ENCODE data around the gene ZAP70.
"Not testable (repeated sequence)": the region's sequence is repeated elsewhere in the genome, so short reads cannot be mapped to it uniquely, and the experiment has no call there.

Gene ZAP70

DNA sequence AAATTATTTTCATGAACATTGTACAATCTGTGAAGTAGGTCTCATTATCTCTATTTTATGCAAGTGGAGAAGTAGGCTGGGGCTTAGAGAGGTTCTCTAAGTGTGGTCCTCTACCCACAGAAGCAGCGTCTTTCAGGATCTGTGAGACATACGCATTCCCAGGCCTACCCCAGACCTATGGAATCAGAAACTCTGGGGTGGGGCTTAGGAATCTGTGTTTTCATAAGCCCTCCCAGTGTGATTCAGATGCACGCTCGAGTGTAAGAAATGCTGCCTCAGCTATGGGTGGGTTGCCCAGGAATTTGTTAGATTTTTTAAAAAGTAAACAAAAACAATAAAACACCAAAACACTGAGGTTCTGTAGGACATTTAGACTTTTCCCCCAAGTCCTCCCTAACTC, 14.8 kb upstream of the ZAP70 start:
- DNase-seq (ENCODE audit: low read depth, low spot score): no peak

DNA sequence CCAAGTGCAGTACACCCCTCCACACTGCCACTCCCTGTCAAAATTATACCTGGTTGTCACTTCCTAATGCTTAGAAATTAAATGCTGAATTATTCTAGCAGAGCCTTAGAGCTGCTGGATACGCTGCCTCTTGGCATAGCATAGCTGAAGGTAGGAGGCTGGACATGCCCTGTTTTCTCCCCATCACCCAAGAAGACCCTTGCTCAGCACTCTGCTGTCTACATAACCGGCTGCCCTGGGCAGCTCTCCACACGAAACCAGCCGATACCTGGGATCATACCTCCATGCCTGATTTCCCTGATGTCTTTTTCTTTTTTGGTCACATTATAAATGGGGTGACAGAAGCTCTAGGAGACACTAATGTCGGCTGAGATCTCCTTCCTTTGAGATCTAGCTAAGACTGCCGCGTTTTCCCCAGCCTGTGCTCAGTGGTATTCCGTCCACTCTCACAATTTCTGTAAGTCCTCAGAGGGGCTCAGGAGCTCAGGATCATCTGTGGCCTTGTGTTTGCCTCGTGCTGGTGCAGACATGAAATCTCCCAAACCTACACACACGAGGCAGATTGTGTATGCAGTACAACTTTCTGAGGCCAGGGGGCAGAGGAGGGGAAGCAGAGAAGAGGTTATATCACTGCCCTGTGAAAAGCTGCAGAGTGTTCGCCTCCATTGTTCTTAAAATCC, 13.5 kb upstream of the ZAP70 start:
- no peak for DNase-seq (ENCODE audit: low read depth, low spot score)

DNA sequence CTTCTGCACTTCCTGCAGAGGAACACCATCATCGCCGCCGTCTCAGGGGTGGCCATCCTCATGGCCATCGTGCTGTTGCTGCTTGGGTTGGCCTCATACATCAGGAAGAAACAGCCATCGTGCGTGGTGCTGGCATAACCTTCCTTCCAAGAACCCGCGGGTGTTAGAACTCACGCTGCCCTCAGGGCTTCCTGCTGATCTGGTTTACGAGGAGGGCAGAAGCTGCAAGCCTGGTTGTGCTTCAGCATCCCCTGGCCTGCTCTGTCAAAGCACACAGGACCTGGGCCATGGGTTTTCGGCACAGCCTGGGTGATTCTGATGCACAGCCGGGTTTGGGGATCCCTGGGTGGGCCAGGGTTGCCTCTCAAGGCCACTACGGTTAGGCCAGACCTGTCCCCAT, 12.2 kb upstream of the ZAP70 start:
- no peak for DNase-seq (ENCODE audit: low read depth, low spot score)

DNA sequence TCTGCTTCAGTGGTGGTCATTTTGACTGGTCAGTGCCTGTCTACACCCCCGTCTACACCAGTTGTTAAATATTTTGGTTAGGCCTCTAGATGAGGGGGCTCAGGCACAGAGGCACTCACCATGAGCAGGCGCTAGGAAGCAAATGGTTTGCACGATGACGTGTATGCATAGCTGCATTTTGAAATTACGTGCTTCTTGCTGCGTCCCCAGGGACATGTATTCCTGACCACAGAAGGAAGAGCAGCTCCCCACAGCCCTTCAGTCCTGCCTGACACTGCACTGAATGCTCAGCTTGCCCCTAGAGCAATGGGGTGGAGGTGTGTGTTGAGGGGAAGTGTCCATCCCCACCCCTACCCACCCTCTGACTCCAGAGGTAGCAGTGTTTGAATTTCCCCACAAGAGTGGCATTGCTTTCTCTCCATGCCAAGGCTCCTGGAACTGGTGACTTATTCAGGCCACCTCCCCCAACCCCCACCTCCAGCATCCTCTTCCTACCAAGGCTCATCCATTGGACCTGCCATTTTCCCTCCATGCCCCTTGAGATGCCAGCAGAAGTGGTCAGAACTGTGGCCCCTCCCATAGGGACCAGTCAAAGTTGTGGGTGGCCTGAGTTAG, 11.4 kb upstream of the ZAP70 start:
- no peak for DNase-seq (ENCODE audit: low read depth, low spot score)

DNA sequence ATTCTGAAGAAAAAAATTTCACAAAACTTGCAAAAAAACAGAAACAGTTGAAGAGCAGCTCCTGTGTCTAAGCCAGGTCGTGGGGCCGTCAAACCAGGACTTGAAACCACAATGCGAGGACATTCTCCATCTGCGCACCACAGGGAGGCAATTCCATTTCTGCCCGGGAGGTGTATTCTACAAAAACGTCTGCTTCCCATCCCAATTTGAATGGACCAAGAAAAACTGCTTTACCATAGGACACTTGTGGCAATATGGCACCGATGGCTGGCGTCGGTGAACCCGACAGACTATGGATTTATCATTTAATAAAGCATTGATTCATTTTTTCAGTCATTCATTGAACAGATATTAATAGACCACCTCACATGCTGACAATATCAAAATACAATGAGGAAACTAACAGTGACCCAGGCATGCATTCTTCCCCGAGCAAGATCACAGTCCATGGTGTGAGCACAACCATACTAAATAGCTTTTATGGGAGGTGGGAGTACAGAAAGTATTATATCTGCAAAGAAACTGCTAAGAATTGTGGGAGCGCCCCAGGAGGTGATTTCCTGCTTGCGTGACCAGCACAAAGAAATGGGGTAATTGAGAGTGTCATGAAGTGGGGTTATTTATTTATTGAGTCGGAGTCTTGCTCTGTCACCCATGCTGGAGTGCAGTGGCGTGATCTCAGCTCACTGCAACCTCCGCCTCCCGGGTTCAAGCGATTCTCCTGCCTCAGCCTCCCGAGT, 10.5 kb upstream of the ZAP70 start:
- DNase-seq (ENCODE audit: low read depth, low spot score): peak; percentile 27

DNA sequence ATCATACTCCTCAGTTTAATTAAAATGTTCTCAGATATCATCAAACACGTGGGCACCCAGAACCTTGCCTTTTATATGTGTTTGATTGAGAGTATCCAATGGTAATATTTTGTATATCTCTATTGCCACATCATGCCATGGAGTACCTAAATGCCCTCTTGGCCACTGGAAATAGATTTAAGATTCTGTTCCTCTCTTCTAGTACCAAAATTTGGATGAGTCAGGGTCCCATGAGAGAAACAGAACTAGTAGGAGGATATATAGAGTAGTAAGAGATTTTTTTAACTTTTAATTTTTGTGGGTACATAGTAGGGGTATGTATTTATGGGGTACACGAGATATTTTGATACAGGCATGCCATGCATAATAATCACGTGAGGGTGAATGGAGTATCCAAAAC, 9.6 kb upstream of the ZAP70 start:
- DNase-seq (ENCODE audit: low read depth, low spot score): no peak

DNA sequence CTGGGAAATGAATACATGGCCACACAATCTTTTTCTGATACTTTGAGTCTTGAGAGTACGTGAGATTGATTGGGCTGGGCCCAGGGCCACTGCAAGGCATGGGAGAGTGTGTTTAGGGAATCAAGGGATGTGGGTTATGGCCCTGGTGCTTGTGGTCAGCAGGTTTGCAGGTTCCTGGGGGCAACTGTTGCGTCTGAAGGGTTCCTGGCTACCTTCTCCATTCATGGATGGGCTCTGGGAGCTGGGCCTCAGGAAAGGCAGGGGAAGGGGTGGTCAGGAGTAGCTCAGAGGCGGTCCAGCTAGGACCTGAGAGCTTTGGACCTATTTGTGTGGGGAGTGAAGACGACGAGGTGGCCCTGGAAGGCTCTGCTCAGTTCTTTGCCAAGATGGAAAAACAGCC, 8.4 kb upstream of the ZAP70 start:
- no peak for DNase-seq (ENCODE audit: low read depth, low spot score)

DNA sequence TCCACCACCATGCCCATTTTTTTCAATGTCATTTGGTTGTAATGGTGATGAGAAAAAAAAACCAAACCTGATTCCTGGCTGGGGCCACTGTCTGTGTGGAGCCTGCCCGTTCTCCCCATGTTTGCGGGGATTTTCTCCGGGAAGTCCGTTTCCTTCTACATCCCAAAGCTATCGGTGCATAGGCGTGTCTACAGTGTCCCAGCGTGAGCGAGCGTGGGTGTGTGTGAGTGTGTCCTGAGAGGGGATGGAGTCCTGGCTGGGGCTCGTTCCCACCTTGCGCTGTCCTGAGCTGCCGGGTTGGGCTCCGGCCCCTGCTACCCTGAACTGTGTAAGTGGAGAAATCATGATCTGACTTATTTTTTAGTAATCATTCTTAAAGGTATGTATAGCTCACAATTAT, 7.3 kb upstream of the ZAP70 start:
- no peak for DNase-seq (ENCODE audit: low read depth, low spot score)

DNA sequence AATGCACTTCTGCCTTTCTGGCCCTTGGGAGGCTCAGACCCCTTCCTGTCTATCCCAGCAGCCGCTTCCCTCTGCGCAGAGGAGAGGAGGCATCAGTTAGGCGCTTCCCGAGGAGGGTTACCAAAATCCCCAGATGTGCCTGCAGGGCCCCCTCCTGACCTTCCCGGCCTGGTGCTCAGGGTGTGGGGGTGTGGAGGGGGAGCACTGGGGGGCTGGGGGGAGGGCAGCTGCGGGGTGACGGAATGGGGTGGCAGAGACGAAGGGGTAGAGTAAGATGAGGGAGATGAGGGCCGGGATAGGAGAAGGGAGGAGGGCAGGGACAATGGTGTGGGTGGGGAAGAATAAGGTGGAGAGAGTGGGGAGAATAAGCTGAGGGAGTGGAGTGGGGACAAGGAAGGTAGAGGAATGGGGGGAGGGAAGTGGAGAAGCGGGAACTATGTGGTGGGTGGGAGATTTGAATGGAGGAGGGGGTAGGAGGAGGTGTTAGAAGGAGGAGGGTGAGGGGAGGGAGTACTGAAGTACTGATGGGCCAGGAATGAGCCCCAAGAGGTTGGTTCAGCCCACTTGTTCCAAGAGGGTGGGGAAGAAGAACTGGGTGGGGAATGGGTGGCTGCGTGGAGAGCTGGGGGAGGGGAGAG, 6.5 kb upstream of the ZAP70 start:
- no peak for DNase-seq (ENCODE audit: low read depth, low spot score)

DNA sequence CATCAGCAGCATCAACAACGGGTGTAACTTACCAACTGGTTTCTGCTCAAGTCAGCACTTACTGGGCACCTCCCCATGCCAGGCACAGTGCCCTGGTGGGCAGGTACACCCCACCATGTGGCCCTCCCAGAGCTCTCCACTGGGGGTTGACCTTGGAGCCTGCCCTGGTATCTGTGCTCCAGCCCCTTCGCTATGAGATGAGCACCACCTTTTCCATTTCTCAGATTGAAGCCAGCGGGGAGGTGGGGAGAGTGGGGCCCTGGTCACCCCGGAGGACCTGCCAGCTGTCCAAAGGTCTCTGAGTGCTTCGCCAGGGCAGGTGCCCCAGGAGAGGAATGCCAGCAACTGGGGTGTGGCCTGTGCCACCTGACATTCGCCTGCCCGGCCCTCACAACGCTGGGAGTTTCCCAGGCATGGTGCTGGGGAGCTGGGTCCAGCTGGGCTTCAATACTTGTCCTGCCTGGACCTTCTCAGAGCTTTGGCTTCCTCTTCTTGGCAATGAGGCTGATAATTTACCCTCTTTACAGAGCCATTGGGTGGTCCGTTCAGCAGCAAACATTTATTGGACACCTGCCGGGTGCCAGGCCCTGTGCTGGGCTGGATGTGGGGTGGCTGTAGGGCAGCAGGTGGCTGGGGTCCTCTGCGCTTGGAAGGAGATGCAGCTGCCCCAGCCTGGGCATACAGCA, 5.9 kb upstream of the ZAP70 start:
- DNase-seq (ENCODE audit: low read depth, low spot score): no peak

DNA sequence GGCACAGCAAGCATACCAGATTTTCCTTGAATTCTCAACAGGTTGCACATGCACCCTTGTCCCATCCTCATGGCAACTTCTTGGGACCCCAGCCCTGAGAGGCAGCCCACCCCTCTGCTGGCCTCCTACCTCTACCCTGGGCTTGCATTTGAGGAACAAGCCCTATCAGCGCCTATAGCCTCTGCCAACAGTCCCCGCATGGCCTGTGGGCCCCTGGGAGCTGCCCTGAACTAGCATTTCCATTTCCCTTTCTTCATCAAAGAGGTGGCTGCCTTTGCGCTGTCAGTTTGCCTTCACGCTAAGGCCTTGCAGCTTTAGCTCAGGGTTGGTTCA, 5.4 kb upstream of the ZAP70 start:
- DNase-seq (ENCODE audit: low read depth, low spot score): no peak

DNA sequence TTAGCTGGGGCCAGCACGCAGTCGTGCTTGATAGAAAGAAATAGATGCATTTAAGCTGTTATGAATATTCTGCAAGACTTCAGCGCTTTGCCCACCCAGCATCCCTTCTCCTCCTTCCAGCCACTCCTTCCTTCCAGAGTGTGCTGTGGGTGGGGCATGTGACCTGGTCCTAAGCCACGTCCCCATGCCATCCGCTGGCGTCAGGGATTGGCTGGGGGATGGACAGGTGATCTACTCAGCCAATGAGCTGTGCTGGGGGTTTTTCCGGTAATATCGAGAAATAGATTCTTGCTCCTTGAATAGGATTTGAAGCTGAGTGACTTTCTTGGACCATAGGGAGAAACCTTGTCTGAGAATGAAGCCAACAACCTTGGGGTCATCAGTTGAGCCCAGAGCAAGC, 4.8 kb upstream of the ZAP70 start:
- DNase-seq (ENCODE audit: low read depth, low spot score): no peak

DNA sequence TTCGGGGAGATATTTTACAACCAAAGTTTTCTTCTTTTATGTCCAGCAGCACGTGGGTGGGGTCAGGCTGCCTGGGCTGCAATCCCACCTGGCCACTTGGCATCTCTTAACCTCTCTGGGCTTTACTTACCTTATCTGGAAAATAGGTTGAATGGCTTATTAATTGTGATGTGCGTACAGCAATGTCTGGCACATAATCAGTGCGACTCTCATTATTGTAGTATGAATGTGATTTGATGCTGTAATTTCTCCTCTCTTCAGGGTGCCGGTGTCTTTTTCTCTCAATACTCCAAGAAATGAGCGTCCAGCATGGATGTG, 2.0 kb upstream of the ZAP70 start:
- no peak for DNase-seq (ENCODE audit: low read depth, low spot score)

DNA sequence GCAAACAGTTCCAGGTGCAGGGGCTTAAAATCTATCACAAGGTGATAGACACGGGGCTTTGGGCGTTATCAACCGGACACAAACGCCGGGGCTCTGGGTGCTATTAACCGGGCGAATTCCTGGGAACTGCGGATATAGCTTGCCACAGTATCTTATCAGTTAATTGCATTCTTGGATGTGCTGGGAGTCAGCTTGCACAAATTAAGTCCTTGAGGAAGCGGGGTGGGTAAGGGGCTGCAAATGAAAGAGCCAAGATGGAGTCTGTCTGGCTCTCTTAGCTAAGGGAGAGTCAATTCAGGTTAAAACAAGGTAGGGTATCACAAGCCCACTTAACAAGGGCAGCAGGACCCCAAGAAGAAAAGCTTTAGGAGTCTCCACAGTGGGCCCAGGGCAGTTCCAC, 1.2 kb upstream of the ZAP70 start:
- DNase-seq (ENCODE audit: low read depth, low spot score): not testable (repeated sequence)

DNA sequence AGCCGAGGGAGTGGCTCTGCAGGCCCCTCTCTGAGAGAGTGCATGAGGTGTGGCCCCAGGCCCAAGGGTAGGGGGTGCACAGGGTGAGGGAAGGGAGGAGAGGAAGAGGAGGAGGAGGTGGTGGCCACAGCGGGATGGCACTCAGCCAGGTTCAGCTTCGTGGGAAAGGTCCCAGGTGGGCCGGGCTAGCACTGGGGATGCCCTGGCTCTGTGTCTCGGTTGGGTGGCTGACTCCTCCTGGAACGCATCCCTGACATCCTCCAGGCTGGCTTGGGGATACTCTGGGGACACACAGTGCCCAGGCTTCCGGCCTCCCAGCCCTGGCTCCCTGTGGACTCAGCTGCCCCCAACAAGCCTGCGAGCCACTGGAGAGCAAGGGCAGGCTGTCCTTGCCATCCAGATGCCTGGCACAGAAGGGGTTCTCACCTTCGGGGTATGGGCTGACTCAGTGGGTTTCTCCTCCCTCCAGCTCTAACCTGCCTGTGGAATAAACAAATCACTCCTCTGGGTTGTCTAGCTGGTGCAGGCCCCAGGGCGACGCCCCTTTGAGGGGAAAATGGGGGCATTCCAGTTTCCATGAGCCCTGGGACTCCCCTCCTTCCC, 582 bp upstream of the ZAP70 start:
- DNase-seq (ENCODE audit: low read depth, low spot score): no peak

DNA sequence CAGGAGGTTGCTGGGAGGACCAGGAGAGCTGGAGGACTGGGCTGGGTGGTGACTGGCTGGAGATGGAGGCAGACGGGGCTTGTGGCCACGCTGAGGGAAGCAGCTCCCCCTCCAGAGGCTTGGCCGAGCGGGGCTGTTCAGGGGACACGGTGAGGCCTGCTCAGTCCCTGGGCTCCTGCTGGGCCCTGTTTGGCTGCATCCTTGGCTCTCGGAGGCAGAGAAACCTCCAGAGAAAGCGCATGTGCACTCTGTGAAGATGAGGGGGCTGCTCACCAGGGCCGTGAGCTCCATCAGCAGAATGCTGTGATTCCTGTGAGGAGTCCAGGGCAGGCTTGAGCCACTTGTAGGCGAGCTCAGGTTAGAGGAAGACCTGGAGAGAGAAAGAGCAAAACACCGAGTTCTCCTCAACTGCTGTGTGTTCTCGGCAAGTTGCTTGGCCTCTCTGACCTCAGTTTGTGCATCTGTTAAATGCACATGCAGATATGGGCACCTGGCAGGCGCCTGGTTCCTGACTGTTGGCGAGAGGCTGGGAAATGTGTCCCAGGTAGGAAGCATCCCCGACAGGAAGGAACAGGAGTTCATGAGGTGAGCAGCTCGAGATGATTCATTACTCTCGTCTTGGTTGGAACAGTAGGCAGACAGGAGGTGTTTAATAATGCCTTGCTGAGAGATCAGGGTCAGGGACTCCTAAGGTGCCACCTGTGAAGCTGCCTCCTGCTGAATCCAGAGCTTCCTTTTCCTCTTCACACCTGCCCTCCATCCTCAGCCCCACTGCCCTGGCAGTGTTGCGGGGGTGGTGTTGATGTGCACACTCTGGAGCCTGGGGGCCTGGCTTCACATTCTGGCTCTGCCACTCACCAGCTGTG, 941 bp downstream of the ZAP70 start:
- no peak for DNase-seq (ENCODE audit: low read depth, low spot score)

DNA sequence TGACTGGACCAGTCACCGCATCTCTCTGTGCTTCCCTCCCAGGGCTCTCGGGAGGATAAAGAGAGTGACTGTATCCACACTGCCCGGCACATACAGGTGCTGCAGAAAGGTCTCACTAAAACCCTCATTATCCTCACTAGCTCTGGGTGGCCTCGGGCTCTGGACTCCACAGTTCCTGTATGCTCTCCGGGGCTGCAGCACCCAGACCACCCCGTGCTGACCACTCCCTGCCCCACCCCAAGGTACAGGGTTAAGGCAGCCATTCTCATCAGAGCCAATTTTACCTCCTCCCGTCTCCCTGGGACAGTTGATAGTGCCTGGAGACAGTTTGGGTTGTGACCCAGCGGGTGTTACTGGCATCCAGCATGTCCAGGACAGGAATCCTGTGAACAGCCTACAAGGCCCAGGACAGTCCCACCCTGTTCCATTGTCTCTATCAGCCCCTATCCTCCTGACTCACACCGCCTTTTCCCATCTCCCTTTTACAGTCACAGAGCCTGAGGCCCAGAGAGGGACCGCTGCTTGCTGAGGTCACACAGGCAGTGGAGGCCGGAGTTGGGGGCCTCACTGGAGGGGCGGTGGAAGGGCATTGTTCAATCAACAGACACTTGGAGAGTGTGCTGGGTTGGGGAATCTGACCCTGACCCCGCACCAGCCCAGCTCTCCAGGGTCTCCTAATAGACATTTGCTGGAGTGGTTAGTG, 1.7 kb downstream of the ZAP70 start:
- no peak for DNase-seq (ENCODE audit: low read depth, low spot score)

DNA sequence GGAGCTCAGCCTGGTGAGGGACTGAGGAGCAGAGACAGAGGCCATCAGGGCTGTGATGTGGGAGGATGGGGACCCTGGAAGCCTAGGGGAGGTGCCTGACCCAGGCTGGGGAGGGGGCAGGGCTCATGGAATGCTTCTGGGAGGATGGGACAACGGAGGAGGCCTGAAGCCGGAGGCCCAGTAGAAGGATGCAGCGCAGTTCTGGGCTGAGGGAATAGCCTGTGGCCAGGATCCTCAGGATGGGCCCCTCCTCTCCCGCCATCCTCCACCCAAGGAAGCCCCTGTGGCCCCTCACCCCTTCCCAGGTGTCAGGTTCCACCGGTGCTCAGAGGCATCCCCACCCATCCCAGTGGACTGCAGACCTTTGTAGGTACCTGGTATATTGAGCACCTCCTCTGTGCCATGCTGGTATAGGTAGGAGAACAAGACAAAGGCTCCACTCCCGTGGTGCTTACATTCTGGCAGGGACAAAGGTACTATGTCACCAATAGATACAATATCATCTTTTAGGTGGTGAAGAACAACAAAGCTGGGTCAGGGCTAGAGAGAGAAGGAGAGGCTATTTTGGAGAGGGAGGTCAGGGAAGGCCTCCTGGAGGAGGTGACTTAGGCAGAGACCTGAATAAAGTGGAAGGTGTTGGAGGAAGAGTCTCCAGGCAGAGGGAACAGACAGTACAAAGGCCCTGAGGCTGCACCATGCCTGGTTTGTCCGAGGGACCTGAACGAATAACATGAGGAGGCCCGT, 2.7 kb downstream of the ZAP70 start:
- no peak for DNase-seq (ENCODE audit: low read depth, low spot score)

DNA sequence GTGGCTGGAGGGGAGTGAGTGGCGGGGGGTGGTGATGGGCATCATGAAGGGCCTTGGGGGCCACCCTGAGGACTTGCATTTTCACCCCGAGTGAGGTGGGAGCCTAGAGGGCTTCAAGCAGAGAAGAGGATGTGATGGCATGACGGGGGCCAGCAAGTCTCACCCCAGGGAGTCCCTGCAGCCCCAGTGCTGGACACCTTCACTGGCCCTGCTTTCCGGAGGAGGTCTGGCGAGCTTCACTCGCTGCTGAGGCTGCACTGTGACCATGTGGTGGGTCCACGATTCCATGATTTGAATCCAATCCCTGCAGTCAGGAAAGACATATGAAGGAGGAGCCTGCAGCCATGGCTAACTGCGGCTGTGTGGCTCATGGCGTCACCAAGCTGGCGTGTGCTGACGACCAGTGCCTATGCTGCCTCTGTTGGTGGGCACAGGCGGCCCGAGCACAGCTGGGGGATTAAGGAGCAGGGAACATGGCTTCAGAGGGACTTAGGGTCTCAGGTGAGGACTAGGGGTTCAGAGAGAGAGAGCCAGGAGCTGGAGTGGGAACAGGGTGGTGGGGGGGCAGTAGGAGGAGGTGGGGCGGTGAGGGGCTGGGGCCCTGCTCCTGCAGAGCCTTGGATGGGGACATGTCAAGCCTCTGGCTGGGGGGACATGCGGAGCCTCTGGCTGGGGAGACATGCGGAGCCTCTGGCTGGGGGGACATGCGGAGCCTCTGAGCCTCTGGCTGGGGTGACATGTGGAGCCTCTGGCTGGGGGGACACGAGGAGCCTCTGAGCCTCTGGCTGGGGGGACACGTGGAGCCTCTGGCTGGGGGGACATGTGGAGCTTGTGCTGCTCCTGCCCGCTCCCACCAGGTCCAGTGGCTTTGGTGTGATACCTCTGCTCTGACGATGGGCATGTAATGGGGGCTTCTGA, 3.6 kb downstream of the ZAP70 start:
- no peak for DNase-seq (ENCODE audit: low read depth, low spot score)
